ENCODE data around the gene SLC29A3. TPM values are rescaled to one million over a fixed set of nuclear protein-coding genes. Genes with fewer than 3 reads are reported as not detected.

Gene SLC29A3
- total RNA-seq, 1 experiment from 2014 or later: 9.2 TPM

GRCh38 chr10:71345694-71346093 lies 26.6 kb downstream of the SLC29A3 start:
- Histone ChIP-seq H4K5ac (ENCODE audit: insufficient read length, low read depth, low read length) (no peak overlapping the region), H3K23ac (ENCODE audit: insufficient read length, low read depth, low read length) (no peak overlapping the region), H3K27ac (ENCODE audit: insufficient read length, low read depth, low read length) (no peak overlapping the region), H2AK5ac (ENCODE audit: insufficient read length, low read length) (no peak overlapping the region), H3K14ac (ENCODE audit: insufficient read depth, low read length) (peak overlapping the region; percentile 27; the same call in 1 of the 2 replicates), H2BK15ac (ENCODE audit: low read depth, low read length) (no peak overlapping the region), H3K4me2 (ENCODE audit: insufficient read depth, insufficient read length, low read length) (no peak overlapping the region), H3K9ac (ENCODE audit: extremely low read depth, insufficient read length, low read length) (no peak overlapping the region), H3K56ac (ENCODE audit: insufficient read length, low read depth, low read length) (no peak overlapping the region), H2BK20ac (ENCODE audit: low read depth, low read length, poor library complexity, severe bottlenecking) (no peak overlapping the region), H3K27me3 (ENCODE audit: insufficient read depth, low read length) (no peaks in the 10 kb centered on the region), H3K23me2 (ENCODE audit: insufficient read length, low read depth, low read length, poor library complexity, severe bottlenecking) (no peaks in the 10 kb centered on the region), H3T11ph (ENCODE audit: low read length) (no peak overlapping the region), H4K91ac (ENCODE audit: insufficient read length, low read depth, low read length) (peak overlapping the region; percentile 25), H3K79me1 (ENCODE audit: insufficient read depth, low read depth, low read length, poor library complexity, severe bottlenecking) (no peaks in the 10 kb centered on the region), H3K4me1 (ENCODE audit: insufficient read depth, low read length) (peaks cover 15% of the 10 kb centered on the region), H4K8ac (replicated peaks; ENCODE audit: insufficient read length, low read depth, low read length) (no peak overlapping the region), H3K4ac (ENCODE audit: low read depth, low read length) (no peak overlapping the region), H2BK120ac (ENCODE audit: low read depth, low read length, poor library complexity, severe bottlenecking) (no peak overlapping the region), H2BK12ac (ENCODE audit: insufficient read length, low read depth, low read length) (no peak overlapping the region), H4K20me1 (ENCODE audit: control insufficient read depth, insufficient read depth, insufficient read length) (no peaks in the 10 kb centered on the region), H3K9me3 (ENCODE audit: control insufficient read depth, low read depth, low read length) (no peaks in the 10 kb centered on the region), H2AFZ (ENCODE audit: low read length) (no peak overlapping the region), H2BK5ac (ENCODE audit: insufficient read length, low read length) (no peak overlapping the region), H3K18ac (ENCODE audit: insufficient read length, low read depth, low read length) (peak overlapping the region; percentile 7), H3K79me2 (ENCODE audit: insufficient read depth, low read length) (no peaks in the 10 kb centered on the region)
- Mint-ChIP-seq H3K27ac (peak overlapping the region; percentile 93 to 99 (median 96)), H3K4me1 (peaks cover 77 to 81% of the 10 kb centered on the region in 2 experiments), H3K9me3 (no peaks in the 10 kb centered on the region), H3K27me3 (ENCODE audit: low read depth) (no peaks in the 10 kb centered on the region), H3K36me3 (ENCODE audit: insufficient read depth in 1 of 3, low read depth in 3 of 3) (peaks cover 0 to 2% (median 2%) of the 10 kb centered on the region in 3 experiments; a peak in 4 of 7 replicates), H3K4me3 (no peak overlapping the region; a peak in 1 of 5 replicates)
- no CpG with 5 or more reads among the region's 10 CpGs for WGBS (ENCODE audit: extremely low coverage, insufficient read length, low lambda C conversion rate)
- TF ChIP-seq CTCF (conservative IDR thresholded peaks at IDR 0.05): no peak
- no peak for DNase-seq

Measured in H9 (cell line).